GM18870 (cell line): ENCODE data around the gene ADAMTS13.
"Not testable (repeated sequence)": the region's sequence is repeated elsewhere in the genome, so short reads cannot be mapped to it uniquely, and the experiment has no call there.

ENCODE experiments used
- ATAC-seq: cut with Tn5 transposase; IDR thresholded peaks from one replicate; pipeline ENCODE4 v1.9.1; 2021; ENCODE audit warnings: moderate library complexity; ENCODE audit not compliant: unreplicated experiment

The ADAMTS13 gene

GRCh38 chr9:133421615-133422542 is at the start of gene ADAMTS13:
TSS of gene ADAMTS13 (plus strand) at chr9:133422367. CDS start at chr9:133422444, 77 bp downstream.
- ATAC-seq = no peak

DNA sequence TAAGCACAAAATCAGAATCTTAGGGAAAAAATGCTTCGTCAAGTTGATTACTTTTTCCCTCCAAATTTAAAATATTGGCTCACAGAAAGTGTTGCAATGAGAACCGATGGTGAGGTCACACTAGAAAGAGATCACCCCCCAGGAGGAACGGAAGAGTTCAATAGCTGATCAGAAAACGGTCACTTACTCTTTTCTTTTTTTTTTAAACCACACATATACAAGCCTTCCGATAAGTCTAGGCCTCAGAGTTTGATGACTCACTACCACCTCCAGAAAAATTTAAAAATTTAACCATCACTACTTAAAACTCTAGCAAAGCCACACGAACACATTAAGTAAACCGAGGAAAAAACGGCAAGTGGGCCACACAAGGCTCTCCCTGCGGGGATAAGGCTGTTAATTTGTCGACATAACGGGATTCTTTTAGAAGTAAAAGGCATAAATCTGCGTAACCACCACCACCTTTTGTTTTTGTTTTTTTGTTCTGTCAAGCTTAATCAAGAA is 47.5 kb upstream of the ADAMTS13 start:
- no peak for ATAC-seq

DNA sequence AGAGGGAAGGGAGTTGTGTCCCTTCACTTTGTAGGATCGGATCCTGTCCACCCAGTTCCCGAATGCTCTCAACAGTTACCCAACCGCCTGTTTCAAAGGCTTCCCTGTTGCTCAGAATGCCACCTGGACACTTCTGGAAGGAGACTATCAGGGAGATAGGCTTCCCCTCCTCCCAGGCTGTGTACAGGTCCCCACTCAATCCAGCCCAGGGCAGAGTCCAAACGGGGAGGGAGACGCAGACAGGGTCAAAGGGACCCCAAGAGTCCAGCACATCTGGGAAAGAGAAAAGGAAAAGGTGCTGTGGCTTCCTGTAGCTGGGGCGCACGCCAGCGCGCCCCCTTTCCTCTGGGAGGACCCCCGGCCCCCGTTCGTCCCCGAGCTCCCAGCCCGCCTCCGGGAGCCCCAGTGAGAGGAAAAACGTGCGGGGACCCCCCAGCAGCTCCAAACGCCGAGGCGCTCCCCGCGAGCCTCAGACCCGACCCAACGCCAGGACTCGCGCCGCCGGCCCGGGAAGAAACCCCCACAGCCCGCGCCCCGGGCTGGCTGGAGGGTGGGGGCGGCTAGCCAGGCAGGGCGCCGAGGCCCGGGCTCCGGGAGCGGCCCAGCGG is 46.9 kb upstream of the ADAMTS13 start:
- no peak for ATAC-seq

GRCh38 chr9:133375724-133376654 is 46.2 kb upstream of the ADAMTS13 start, which contains the start of the genes STKLD1 and SURF4:
TSS of gene STKLD1 (plus strand) at chr9:133376366. CDS start at chr9:133376474, 108 bp downstream.
TSS of gene SURF4 (minus strand) at chr9:133376060. CDS start at chr9:133375969, 91 bp downstream.
- ATAC-seq = peak; percentile 63

GRCh38 chr9:133377280-133377679 is 44.9 kb upstream of the ADAMTS13 start:
- not testable (repeated sequence) for ATAC-seq

GRCh38 chr9:133377721-133378216 is 44.4 kb upstream of the ADAMTS13 start:
- ATAC-seq = no peak

GRCh38 chr9:133378408-133378962 is 43.7 kb upstream of the ADAMTS13 start:
- ATAC-seq = no peak

DNA sequence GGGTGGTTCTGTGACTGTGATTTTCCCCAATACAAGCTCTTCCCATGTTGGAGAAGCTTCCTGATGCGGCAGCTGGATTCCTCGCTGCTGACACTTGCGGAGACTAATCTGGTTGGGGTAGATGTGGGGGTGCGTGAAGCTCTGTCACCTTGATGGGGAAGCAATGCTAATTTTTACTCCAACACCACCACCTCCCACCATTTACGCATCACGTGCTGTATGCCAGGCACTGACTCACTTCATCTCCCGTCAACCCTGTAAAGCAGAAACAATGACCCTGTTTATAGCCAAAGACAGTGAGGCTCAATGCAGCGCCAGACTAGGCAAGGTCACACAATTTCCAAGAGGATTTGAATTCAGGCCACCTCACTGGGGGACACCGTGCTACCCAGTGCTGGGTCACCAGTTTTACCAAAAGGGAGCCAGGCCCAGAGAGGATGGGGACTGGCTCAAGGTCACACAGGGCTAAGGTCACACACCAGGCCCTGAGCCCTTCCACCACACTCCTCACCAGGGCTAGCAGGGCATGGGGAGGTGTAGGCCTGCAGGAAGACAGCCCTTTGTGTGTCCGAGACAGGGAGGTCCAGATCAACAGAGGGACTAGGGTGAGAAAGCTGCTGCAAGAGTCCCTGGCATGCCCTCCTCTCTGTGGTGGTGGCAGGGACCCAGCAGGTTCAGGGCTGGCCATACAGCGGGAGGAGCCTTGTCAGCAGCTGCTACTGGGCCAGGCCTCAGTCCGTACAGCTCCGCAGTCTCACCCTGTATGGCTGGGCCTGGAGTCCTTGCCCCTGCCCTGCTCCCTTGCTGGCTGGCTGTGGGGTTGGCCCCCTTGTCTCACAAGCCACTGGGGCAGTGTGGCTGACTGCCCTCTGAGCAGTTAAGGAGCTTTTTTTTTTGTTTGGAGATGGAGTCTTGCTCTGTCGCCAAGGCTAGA is 42.7 kb upstream of the ADAMTS13 start:
- no peak for ATAC-seq

DNA sequence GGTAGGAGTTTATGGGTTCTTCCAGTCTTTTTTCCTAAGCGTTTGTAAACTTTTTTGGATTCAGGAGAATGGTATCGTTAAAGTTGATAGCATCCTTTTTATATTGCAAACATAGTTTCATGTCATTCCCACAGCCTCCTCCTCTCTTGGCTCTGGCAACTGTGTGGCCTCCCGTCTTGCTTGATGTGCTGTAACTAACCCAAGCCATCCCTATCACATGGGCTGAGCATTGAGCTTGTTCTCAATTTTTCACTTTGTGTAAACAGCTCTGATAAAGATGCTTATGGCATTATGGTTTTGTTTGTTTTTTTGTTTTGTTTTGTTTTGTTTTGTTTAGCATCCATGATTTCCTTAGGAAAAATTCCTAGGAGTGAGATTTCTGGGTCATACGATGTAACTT is 41.4 kb upstream of the ADAMTS13 start:
- ATAC-seq = no peak

GRCh38 chr9:133382507-133383141 is 39.5 kb upstream of the ADAMTS13 start:
- no peak for ATAC-seq

DNA sequence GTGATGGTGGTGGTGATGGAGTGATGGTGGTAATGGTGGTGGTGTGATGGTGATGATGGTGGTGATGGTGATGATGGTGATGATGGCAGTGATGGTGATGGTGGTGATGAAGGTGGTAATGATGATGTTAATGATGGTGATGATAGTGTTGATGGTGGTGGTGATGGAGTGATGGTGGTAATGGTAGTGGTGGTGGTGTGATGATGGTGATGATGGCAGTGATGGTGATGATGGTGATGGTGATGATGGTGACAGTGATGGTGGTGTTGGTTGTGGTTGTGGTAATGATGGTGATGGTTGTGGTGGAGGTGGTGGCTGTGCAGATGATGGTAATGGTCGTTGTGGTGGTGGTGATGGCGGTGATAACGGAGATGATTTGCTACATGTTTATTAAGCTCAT is 38.7 kb upstream of the ADAMTS13 start:
- no peak for ATAC-seq

DNA sequence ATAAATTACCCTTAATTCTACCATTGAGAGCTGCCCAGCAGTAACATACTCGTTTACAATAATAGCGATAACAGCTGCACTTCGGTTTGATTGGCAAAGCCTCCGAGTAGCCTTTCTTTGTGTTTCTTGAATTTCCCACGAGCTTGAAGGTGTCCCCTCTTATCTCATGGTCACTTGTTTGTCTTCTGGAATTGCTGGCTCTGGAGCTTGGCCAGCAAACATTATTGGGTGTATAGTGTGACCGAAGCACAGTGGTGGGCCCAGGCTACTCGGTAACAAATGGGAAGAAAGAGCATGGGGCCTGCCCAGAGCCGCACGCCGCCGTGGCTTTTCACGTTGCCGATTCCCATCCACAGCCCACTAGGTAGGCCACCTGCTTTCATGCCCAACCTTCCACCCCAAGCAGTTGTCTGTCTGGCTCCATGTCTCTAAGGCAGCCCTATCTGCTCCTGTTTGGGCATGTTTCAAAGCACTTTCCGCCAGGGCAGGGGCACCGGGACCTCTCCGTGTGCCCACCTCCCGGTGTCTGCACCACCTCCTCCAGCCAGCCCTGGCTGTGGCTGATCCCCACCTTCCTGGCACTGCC is 37.3 kb upstream of the ADAMTS13 start:
- no peak for ATAC-seq

DNA sequence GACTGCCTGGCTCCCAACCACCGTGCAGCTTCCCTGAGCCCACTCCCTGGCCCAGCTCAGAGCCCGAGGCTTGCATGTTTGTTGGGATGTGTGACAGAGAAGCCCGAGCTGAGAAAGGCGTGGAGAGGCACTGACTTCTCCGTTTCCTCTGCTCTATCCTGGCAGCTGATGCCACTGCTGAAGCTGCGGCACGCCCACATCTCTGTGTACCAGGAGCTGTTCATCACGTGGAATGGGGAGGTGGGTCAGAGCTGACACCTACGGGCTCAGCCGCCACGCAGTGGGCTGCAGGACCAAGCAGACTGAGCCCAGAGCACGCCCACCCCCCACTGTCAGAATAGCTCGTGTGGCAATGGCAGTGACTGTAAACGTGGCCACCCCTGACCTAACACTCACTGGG is 36.7 kb upstream of the ADAMTS13 start:
- no peak for ATAC-seq

- ATAC-seq = no peak
Observed at GRCh38 chr9:133386338-133386737, 35.8 kb upstream of the ADAMTS13 start.

DNA sequence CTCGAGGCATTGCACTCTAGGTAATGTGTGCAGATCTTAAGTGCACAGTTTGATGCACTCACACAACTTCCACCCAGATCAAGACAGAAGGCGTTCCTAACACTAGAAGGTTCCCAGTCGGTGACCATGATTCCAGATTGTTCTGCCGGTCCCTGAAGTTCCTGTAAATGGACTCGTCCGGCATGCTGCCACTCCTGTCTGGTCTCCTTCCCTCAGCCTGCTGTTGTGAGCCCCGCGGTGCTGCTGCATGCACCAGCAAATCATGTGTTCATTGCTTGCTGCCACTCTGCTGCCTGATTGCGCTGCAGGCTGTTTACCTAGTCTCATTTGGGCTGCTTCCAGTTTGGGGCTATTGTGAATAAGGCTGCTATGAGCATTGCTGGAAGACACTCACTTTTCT is 34.5 kb upstream of the ADAMTS13 start:
- no peak for ATAC-seq

- ATAC-seq = no peak
Observed at GRCh38 chr9:133389025-133389557, 33.1 kb upstream of the ADAMTS13 start.

DNA sequence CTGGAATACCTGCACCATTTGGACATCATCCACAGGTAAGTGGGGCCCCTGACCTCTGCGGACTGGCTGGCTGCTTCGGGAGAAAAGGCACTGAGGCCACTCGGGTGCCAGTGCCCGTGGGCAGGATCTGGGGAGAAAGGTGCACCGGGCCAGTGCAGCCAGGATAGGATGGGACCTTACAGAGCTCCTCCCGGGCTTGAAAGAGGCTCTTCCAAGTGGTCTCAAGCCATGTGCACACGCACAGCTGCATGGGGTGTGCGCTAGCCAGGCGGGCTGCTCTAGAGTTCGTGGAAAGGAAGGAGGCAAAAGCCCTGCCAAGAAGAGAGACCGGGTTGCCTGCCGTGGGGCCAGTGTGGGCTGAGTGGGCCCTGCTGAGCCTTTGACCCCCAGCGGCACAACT is 32.6 kb upstream of the ADAMTS13 start:
- no peak for ATAC-seq

GRCh38 chr9:133390713-133391112 is 31.5 kb upstream of the ADAMTS13 start:
- no peak for ATAC-seq
